ENCODE results near the gene NOD1.
"Not testable (repeated sequence)": the region's sequence is repeated elsewhere in the genome, so short reads cannot be mapped to it uniquely, and the experiment has no call there.

Gene NOD1

DNA sequence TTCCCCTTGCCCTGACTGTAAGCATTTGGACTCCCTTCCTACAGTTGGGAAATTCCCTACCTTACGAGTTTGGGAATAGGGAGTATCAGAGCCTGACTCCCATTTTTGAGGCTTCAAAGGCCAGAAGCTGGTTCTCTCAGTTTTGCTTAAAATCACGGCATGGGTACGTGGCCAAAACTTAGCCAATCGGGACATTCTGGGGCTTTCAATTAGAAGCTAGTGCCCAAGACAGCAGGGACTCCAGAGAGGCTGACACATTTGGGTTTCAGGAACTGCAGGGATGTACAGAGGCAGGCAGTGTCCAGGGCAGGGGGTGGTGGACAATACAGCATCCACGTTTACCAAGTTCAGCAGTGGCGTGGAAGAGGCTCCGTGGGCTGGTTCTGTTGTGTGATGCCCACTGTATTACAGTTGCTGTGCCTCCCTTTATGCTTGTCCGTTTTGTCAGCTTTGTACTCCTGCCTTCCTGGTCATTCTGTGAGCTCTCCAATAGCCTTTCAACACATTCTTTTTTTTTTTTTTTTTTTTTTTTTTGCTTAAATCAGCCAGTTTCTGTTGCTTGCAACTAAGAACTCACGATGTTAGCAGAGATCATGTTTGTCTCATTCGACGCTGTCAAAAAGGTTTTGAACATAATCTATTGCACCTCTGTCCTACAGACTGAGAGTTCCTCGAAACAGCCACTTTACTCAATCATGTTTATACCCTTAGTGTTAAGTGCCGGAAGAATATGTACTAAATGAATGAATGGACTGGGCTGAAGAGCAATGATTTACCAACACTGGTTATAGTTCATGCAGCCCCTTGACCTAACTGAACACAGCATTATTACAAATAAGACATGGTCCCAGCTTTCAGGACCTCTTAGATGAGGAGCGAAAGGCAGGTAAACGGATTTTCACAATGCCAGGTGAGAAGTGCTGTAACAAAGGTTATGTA, 25.0 kb upstream of the NOD1 start:
- DNase-seq, result no peak

DNA sequence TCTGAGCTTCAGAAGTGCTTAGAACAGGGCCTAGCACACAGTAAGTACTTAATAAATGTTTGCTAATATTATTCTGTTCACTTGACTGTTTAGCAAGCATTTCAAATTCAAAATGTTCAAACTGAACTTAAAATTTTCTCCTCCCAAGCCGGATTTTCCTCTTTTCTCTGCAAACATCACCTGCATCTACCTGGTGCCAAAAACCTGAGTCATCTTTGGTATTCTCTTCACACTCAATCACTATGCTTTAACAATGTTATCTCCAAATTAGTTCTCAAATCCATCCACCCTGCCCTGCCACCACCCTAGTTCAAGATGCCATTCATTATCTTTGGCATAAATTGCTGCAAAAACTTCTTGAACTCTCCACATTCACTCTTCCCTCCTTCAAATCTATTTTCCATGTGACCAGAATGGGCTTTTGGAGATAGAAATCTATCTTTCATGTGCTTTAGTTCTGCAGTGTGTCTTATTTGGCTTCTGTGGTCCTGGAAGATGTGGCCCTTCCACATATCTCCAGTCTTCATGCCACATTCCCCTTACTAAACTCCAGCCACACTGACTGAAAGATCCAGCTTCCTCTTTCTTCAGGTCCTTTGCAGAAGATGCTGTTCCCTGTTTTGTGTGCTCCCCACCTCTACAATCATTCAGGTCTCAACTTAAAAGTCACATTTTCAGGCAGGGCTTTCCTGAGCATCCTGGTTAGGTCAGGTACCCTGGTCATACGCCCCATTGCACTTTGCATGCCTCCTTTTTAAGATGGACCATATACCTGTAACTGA, 24.1 kb upstream of the NOD1 start:
- DNase-seq, result no peak

DNA sequence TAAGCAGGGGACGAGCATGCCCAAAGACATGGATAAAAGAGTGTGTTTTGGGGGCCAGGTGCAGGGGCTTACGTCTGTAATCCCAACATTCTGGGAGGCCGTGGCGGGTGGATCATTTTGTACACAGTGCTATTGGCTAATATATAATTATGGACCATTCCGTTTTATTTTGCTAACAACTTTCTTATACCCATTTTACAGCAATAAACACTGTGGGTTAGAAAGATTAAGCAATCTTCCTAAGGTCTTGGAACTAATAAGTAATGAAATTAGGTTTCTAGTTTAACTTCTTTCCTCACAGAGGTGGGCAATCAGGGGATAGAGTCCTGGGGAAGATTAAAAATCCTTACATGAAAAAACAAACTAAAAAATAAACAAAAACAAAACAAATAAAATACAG, 22.7 kb upstream of the NOD1 start:
- no peak for DNase-seq

DNA sequence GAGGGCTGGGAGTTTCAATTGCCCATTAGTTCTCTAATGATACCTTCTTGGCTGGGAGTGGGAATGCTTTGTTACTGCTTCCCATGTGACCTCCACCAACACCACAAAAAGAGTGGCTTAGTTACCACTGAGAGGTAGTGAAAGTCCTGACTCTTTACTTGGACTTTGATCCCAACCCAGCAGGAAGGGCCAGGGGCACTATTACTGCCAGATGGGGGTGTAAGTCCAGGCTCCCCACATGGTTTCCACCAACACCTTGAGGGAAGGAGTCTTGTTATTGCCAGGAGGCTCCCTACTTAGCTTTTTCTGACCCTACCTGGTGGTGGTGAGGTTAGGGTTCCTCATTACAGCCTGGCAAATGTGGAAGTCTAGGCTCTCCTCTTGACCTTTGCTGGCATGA, 14.6 kb upstream of the NOD1 start:
- no peak for DNase-seq

DNA sequence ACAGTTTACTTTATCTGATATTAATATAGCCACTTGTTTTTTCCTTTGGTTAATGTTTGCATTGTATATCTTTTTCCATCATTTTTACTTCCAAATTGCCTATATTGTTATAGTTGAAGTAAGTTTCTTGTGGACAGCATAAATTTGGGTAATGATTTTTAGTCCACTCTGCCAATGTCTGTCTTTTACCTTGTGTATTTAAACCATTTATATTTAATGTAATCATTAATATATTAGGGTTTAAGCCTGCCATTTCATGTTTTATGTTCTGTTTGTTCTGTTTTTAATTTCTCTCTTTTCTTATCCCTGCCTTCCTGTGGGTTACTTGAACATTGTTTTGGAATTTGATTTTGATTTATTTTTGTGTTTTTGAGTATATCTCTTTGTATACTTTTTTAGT, 12.8 kb upstream of the NOD1 start:
- no peak for DNase-seq

DNA sequence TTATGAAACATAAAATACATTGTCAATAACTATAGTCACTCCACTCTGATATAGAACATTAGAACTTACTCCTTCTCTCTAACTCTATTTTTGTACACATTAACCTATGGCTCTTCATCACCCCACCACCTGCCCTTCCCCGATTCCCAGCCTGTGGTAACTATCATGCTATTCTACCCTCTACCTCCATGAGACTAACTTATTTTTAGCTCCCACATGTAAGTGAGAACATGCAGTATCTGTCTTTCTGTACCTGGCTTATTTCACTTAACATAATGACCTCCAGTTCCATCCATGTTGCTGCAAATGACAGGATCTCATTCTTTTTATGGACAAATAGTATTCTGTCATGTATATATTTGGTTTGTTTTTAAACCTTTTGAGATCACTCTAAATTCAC, 8.8 kb upstream of the NOD1 start:
- DNase-seq, result no peak

DNA sequence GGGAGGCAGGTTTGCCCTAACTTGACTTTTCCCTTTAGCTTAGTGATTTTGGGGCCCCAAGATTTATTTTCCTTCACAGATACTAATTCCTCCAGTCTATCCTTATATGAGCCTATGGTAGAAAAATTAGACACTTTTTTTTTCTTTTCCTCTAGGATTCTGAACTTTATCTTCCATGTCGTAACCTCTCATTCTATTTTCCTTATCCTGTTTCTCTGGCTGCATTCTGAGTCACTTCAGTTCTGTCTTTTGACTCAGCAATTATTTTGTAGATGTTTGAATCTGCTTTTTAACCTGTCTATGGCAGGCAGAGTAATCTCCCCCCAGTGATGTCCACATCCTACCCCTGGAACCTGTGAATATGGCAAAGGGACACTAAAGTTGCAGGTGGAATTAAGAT, 7.1 kb upstream of the NOD1 start:
- DNase-seq, result no peak

DNA sequence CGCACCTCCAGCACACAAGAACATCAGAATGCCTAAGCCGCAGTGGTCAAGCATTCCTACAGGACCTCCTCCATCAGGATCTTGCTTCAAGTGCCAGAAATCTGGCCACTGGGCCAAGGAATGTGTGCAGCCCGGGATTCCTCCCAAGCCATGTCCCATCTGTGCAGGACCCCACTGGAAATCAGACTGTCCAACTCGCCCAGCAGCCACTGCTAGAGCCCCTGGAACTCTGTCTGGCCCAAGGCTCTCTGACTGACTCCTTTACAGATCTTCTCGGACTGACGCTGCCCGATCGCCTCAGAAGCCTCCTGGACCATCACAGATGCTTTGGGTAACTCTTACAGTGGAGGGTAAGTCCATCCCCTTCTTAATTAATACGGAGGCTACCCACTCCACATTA, 2.8 kb upstream of the NOD1 start:
- not testable (repeated sequence) for DNase-seq

DNA sequence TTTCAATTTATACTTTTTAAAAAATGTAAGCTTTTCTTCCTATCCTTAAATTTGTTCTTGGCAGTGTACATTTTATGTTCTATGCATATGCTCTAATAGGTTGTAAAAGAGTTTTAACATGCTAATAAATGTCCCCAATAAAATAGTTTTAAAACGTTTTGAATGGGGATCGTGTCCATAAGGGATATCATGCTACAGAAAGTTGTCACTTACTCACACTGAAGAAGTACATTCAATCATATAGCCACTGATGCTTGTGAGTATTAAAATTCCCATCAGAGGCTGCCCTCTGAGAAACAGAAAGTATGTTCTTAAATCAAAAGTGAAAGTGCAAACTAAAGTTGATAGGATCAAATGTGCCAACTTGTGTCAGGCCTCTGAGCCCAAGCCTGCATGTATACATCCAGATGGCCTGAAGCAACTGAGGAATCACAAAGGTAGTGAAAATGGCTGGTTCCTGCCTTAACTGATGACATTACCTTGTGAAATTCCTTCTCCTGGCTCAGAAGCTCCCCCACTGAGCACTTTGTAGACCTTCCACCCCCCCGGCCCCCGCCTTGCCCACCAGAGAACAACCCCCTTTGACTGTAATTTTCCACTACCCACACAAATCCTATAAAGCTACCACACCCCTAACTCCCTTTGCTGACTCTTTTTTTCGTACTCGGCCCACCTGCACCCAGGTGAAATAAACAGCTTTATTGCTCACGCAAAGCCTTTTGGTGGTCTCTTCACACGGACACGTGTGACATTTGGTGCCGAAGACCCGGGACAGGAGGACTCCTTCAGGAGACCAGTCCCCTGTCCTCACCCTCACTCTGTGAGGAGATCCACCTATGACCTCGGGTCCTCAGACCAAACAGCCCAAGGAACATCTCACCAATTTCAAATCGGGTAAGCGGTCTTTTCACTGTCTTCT, 877 bp upstream of the NOD1 start:
- no peak for DNase-seq

DNA sequence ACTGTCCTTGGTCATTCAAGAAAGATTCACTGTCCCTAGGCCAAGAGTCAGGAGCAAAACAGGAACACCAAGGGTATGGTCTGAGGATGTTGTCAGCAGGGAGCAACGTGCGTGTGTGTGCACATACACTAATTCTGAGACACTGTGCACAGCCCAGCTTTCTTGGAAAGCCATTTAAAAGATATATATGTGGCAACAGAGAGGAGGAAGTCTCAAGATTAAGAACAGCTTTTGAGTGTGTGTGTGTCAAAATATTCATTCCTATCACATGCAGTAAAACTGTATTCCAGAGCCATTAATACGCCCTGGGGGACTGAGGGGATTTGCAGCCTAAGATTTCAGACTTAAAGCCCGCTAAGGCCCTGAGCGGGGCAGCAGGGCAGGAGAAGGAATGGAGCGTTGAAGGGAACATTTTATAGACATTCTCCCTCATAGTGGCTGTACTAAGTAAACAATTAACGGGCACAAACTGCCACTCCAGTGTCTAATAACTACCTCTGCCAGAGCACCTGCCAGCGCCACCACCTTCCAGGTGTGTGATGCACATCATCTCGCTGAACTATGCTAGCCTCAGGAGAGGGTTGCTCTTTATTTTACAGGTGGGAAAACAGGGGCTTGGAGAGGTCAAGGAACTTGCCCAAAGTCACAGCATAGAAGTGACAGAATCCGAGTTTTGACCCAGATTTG, 2.0 kb downstream of the NOD1 start:
- peak; percentile 46 for DNase-seq

DNA sequence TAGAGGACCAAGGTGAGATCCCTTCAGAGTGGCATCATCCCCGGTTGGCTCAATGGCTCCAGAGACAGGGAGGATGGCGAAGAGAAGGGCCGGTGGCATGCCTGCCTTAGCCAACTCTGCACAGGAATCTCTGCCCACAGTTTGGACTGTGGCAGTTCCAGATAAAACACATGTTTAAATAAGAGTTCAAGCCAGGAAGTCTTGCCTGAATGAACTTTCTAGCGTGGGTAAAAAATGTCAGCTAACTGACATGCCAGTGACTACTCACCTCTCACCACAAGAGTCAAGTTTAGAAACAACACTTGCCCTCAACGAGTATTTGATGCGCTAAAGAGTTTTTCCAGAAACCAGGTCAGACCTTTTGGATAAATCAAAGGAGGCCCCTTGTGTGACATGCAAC, 3.0 kb downstream of the NOD1 start:
- DNase-seq, result no peak

DNA sequence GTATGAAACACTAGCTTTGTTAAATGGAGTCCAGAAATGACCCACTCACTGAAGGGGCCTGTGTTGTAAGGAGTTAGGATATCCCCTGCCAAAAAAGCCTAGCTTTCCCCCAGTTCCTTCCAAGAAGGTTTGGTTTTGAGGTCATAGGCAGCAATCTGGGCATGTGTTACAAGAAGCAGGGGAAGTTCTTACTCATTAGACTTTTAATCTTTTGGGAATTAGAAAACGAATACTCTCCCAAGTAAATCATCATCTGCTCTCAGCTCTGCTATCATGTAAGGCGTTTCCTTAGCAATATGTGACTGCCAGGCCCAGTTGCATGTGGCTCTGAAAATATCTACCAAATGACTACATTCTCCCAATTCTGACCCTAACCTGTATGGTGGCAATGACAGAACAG, 3.7 kb downstream of the NOD1 start:
- no peak for DNase-seq

DNA sequence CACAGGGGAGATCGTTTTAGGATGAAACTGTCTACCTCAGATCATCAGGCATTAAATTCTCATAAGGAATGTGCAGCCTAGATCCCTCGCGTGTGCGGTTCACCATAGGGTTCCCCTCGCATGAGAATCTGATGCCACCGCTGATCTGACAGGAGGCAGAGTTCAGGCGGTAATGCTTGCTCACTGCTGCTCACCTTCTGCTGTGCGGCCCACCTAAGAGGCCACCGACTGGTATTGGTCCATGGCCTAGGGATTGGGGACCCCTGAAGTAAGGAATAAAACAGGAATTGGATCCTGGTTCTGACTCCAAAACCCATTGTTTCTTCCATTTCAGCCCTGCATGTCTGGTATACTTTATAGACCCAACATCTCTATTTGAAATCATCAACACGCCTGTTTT, 4.1 kb downstream of the NOD1 start:
- no peak for DNase-seq

DNA sequence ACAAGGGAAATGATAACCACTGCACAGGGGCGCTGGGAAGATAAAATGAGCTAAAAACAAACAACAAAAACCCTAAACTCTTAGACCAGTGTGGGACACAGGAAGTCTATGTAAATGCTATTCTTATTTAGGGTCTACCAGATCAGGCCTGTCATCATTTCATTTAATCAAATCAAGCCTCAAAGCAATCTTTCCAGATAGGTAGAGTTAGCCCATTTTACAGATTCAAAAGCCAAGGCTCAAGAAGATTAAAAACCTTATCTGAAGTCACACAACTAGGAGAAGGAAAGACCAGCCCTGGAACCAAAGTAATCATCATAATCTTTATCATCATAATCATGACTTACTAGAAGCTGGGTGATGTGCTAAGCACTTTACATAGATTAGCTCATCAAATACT, 4.7 kb downstream of the NOD1 start:
- no peak for DNase-seq

DNA sequence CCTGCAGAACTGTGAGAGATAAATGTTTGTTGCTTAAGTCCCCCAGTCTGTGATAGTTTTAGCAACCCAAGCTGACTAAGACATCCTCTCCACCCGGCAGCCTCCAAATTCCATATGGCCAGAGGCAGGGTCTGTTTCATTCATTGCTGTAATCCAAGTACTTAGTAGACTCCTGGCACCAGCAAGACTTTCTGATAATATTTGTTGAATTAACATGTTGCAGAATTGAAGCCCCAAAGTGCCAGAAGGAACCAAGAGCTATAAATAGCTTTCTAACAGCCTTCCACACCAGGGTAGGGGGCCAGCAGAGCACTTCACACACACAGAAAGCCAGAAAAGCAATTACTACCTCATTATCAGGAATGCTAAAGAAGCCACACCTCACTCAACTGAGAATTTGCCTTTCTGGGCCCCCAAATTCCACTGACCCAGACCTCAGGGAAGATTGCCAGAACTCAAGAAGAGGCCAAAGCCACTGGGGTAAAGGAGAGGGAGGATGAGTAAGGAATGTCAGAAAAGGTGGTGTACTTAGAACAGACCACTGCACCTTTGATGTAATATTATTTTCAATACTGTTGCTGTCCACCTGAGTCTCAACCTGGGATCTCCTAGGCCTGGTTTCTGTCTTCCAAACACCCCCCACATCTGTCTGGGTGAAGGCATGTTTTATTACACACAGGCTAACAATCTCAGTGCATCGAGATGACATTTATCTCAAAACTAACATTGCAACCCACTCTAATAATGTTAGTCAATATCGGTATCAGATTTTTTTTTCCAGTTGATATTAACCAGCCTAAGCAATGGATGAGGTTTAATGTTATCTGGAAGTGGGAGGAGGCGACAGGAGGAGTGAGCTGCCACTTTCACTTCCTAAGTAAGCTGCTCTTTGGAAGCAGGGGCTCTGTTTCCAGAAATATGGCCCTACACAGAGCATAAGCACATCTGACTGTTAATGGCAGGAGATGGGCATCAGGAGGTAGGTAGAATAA, 5.5 kb downstream of the NOD1 start:
- DNase-seq, result peak; percentile 66

DNA sequence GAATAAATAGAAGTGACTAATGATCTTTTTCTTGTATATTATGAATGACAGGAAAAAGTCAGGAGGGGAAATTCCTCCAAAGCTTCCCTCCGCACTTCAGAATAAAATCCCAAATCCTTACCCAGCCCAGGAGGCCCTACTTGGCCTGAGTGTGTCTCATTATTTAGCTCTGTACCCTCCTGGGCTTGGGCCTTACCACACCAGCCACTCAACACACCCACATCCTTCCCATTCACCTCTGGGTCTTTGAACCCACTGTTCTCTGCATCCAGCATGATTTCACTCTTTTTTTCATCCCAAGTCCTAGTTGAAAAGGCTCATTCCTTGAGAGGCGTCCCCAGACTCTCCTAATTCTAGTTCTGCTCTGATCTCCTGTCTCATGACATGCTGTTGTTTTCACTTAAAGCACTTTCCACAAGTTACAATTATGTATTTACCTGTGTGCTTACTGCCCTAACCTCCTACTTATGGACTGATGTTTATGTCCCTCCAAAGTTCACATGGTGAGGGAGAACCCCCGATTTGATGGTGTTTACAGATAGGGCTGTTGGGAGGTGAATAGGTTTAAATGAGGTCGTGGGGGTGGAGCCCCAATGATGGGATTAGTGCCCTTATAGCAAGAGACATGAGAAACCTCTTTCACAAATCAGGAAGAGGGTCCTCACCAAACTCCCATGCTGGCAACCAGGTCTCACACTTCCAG, 6.4 kb downstream of the NOD1 start:
- no peak for DNase-seq

DNA sequence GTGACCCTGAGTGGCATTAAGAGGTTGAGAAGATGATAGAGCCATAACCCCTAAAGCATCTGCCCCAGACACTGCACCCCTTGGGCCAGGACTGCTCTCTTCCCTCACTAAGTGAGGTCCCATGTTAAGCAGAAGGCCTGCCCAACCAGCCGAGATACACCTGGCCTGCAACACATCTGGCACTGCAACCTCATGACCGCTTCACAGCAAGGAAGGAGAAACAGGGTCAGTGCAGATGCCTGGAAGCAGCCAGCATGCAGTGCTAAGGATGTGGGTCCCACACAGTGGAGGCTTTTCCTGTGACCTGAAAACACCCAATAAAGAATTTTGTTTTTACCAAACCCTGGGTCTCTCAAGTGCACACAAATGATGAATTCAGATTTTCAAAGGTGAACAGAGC, 7.4 kb downstream of the NOD1 start:
- no peak for DNase-seq

DNA sequence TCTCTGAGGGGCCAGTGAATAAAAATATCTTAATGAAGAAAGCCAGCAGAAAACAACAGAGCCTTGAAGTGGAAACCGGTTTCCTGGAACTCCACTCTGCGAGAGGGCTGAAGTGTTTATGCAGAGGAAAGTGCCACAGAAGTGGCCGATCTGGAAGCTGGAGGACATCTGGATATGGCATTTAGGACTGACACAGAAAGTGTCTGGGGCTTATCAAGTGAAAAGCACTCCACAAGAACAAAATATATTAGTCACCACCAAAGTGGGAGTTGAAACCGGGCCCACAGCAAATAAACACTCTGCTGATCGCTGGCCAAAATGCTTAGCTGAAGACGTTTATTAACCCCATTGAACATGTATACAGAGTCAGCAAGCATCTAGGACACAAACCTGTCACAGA, 7.8 kb downstream of the NOD1 start:
- DNase-seq, result peak; percentile 38

DNA sequence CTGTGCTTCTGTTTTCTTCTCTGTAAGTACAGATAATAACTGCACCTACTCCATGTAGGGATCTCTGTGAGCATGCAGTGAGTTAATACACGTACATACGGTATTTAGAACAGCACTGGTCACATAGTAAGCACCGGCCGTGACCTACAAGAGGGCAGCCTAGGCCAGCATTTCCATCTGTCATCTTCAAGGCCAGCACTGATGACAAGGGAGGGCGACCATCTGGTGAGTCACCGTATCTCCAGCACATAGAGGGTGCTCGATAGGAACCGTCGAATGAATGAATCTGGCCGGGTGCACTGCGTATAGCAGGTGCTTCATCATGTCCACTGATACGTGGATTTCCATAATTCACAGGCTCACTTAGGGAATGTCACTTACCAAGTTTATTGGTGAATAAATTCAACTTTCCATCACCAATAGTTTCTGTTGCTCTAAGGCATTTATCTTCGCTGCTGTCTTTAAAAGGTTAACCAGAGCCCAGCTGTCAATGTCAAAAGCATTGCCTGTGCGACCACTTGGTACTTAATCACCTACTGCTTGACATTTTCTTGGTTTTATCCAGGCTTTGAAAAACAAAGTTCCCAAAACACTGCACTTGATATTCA, 8.3 kb downstream of the NOD1 start:
- DNase-seq, result peak; percentile 87

DNA sequence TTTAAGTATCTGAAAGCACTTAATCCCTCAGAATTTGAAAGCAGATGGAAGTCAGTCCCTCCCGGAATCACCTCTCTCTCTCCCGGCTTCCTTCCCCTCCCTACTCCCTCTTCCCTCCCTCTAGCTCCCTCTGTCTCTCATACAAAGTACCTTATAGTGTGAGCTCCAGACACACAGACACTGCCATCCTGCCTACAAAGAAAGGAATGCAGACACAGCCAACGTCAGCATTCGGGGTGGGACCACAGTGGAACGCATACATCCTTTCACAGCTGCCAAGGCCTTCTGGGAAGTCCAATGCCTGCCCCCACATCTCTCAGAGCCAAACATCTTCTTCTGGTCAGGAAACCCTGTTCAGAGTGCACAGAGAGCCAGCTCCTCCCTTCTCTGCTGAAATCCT, 9.3 kb downstream of the NOD1 start:
- peak; percentile 96 for DNase-seq

Data from NCI-H82 (cell line).